PFSK-1 (cell line): ENCODE measurements around the gene ANKRD24.

Experiments
- FOXP2 ChIP-seq: optimal IDR thresholded peaks from 2 replicates; pipeline ENCODE3; 2011; ENCODE audit warnings: borderline replicate concordance, control low read depth, inconsistent platforms; ENCODE audit not compliant: insufficient read depth; ENCODE audit errors: extremely low read length, extremely low read depth
- POLR2AphosphoS5 ChIP-seq: IDR thresholded peaks from 2 replicates; pipeline ENCODE4 v1.6.1; 2012; ENCODE audit warnings: low read depth, mild to moderate bottlenecking, control low read depth, low read length, moderate library complexity
- SIN3A ChIP-seq: IDR thresholded peaks from 2 replicates; pipeline ENCODE4 v1.6.1; 2012; ENCODE audit warnings: mild to moderate bottlenecking, low read length, moderate library complexity, borderline replicate concordance; ENCODE audit not compliant: insufficient read depth
- TAF1 ChIP-seq: IDR thresholded peaks from 2 replicates; pipeline ENCODE4 v1.6.1; 2012; ENCODE audit warnings: low read length, control low read depth, borderline replicate concordance; ENCODE audit not compliant: insufficient read depth
- TF ChIP-seq, protein P1 (sequence below), 2 experiments: IDR thresholded peaks; 2 replicates each; pipeline versions ENCODE4 v1.6.1 to v1.8.0; 2011 to 2012; ENCODE audit warnings: low read depth in 2 of 2, low read length in 2 of 2, control low read depth in 1 of 2, inconsistent platforms in 1 of 2, mild to moderate bottlenecking in 1 of 2, moderate library complexity in 1 of 2; ENCODE audit not compliant: insufficient read depth in 1 of 2

ANKRD24 gene

DNA sequence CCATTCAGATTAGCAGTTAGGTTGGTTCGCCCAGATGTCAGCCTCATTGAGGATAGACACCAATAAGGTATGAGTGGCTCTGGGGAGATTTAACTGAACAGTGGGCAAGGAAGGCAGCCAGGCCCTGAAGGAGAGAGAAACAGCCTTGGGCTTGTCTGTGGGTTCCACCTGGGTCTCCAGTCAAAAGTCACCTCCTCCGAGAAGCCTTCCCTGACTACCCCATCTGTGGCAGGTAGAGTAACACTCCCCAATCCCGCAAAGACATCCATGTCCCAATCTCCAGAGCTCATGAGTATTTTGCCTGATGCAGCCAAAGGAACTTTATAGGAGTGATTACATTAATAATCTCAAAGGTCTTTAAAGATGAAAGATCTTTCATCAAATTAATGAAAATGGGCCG, 56.3 kb downstream of the ANKRD24 start:
- TF ChIP-seq FOXP2 (no peak), POLR2AphosphoS5 (no peak), SIN3A (no peak), TAF1 (no peak)
- TF ChIP-seq, protein P1, sequence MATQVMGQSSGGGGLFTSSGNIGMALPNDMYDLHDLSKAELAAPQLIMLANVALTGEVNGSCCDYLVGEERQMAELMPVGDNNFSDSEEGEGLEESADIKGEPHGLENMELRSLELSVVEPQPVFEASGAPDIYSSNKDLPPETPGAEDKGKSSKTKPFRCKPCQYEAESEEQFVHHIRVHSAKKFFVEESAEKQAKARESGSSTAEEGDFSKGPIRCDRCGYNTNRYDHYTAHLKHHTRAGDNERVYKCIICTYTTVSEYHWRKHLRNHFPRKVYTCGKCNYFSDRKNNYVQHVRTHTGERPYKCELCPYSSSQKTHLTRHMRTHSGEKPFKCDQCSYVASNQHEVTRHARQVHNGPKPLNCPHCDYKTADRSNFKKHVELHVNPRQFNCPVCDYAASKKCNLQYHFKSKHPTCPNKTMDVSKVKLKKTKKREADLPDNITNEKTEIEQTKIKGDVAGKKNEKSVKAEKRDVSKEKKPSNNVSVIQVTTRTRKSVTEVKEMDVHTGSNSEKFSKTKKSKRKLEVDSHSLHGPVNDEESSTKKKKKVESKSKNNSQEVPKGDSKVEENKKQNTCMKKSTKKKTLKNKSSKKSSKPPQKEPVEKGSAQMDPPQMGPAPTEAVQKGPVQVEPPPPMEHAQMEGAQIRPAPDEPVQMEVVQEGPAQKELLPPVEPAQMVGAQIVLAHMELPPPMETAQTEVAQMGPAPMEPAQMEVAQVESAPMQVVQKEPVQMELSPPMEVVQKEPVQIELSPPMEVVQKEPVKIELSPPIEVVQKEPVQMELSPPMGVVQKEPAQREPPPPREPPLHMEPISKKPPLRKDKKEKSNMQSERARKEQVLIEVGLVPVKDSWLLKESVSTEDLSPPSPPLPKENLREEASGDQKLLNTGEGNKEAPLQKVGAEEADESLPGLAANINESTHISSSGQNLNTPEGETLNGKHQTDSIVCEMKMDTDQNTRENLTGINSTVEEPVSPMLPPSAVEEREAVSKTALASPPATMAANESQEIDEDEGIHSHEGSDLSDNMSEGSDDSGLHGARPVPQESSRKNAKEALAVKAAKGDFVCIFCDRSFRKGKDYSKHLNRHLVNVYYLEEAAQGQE (IDR thresholded peaks at IDR 0.05; ENCODE audit: insufficient read depth in 1 of 2, low read depth in 2 of 2, low read length in 2 of 2), result no peak

DNA sequence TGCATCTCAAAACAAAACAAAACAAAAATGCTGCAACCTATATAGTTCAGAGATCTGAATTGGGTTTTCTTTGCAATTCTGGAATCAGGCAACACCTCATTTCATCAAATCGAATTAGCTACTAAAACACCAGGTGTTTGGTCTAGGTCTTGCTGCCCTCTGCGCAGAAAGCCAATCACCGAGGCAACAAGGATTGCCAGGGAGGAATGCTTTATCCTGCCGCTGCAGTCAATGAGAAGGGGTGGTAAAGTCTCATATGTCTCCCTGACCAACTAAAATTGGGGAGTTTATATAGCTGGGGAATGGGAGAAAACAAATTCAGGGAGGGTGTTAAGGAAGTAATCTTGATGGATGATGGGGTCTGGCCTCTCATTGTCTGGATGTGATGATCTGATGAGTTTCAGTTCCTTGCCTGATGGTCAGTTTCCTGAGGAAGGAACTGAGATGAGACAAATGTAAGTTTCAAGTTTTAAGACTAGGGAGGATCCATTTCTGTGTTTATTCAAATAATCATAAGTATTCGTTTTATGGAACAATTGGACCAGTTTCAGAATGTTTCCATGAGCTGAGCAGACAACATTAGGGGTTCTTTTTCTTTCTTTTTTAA, 59.4 kb downstream of the ANKRD24 start:
- no peak for TF ChIP-seq FOXP2

GRCh38 chr19:4246767-4247593, 64.5 kb downstream of the ANKRD24 start, which contains the start of gene YJU2:
Gene YJU2, plus strand, starts transcription at chr19:4247080. Its CDS starts 67 bp downstream, at chr19:4247147.
- no peak for TF ChIP-seq SIN3A
- TF ChIP-seq, protein P1 (IDR thresholded peaks at IDR 0.05; ENCODE audit: insufficient read depth in 1 of 2, low read depth in 2 of 2, low read length in 2 of 2), result no peak
- peak; percentile 77; the same call in 1 of the 2 replicates for TF ChIP-seq TAF1
- TF ChIP-seq POLR2AphosphoS5, result peak; percentile 66
- no peak for TF ChIP-seq FOXP2

DNA sequence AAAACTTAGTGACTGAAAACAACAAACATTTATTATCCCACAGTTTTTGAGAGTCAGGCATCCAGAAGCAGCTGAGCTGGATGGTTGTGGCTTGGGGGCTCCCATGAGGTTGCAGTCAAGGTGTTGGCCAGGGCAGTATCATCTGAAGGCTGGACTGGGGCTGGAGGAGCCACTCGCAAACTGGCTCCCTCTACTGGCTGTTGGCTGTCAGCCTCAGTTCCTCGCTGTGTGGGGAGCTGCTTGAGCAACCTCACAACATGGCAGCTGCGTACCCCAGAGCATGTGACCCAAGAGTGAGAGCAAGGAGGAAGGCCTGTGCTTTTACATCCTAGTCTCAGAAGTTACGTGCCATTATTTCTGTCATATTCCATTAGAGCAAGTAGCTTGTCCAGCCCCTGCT, 74.1 kb downstream of the ANKRD24 start:
- TF ChIP-seq FOXP2, result no peak
- no peak for TF ChIP-seq POLR2AphosphoS5
- no peak for TF ChIP-seq SIN3A
- TF ChIP-seq, protein P1 (IDR thresholded peaks at IDR 0.05; ENCODE audit: insufficient read depth in 1 of 2, low read depth in 2 of 2, low read length in 2 of 2), result no peak
- TF ChIP-seq TAF1, result no peak

DNA sequence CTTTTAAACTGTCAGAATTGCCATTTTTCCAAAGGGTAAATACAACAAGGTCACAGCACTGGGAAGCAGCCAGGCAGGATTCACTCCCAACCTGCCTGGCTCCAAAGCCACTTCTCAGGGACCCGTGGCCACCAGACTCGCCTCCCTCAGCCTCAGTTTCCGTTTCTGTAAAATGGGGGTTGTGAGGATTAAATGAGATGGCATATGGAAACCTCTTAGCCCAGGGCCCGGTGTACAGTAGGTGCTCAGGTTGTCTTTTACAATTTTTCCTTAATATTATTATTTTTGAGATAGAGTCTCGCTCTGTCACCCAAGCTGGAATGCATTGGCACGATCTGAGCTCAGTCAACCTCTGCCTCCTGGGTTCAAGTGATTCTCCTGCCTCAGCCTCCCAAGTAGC, 74.5 kb downstream of the ANKRD24 start:
- TF ChIP-seq TAF1 (no peak), POLR2AphosphoS5 (no peak), SIN3A (no peak), FOXP2 (no peak)
- TF ChIP-seq, protein P1 (IDR thresholded peaks at IDR 0.05; ENCODE audit: insufficient read depth in 1 of 2, low read depth in 2 of 2, low read length in 2 of 2), result no peak
